GM19455 (cell line): Measurements from ENCODE around the gene SNTA1.
"Not testable (repeated sequence)": the region's sequence is repeated elsewhere in the genome, so short reads cannot be mapped to it uniquely, and the experiment has no call there.

Experiments
- ATAC-seq: cut with Tn5 transposase; IDR thresholded peaks from one replicate; pipeline ENCODE4 v1.9.1; 2021; ENCODE audit not compliant: unreplicated experiment

Gene SNTA1

GRCh38 chr20:33433465-33434234 is 9.9 kb downstream of the SNTA1 start:
- no peak for ATAC-seq

GRCh38 chr20:33431797-33432381 is 11.7 kb downstream of the SNTA1 start:
- no peak for ATAC-seq

GRCh38 chr20:33423875-33424274 is 19.7 kb downstream of the SNTA1 start:
- ATAC-seq: not testable (repeated sequence)

- ATAC-seq: no peak
These were observed 20.3 kb downstream of the SNTA1 start for GRCh38 chr20:33423141-33423834.

GRCh38 chr20:33419140-33419974 is 24.2 kb downstream of the SNTA1 start:
- ATAC-seq: no peak

- ATAC-seq: no peak
These were observed 25.5 kb downstream of the SNTA1 start for GRCh38 chr20:33418033-33418432.

- ATAC-seq: no peak
These were observed 27.6 kb downstream of the SNTA1 start for GRCh38 chr20:33415948-33416347.

GRCh38 chr20:33412484-33412838 is 31.1 kb downstream of the SNTA1 start:
- no peak for ATAC-seq

GRCh38 chr20:33411711-33412483 is 31.7 kb downstream of the SNTA1 start:
- ATAC-seq: no peak

- no peak for ATAC-seq
These were observed 32.3 kb downstream of the SNTA1 start for GRCh38 chr20:33411242-33411641.

GRCh38 chr20:33410081-33410742 is 33.4 kb downstream of the SNTA1 start:
- no peak for ATAC-seq

- ATAC-seq: no peak
These were observed 34.6 kb downstream of the SNTA1 start for GRCh38 chr20:33408716-33409654.

GRCh38 chr20:33408313-33408712 is 35.2 kb downstream of the SNTA1 start:
- no peak for ATAC-seq

- ATAC-seq: no peak
These were observed 35.8 kb downstream of the SNTA1 start for GRCh38 chr20:33407796-33408195.

GRCh38 chr20:33407251-33407650 is 36.3 kb downstream of the SNTA1 start:
- ATAC-seq: no peak

GRCh38 chr20:33404281-33404680 is 39.3 kb downstream of the SNTA1 start:
- ATAC-seq: no peak

GRCh38 chr20:33401921-33402369 is 41.6 kb downstream of the SNTA1 start:
- ATAC-seq: no peak

- ATAC-seq: peak; percentile 86
These were observed 42.2 kb downstream of the SNTA1 start, which contains the start of gene CDK5RAP1 for GRCh38 chr20:33401184-33401920. CDK5RAP1 (minus strand) TSS chr20:33401519; CDS start chr20:33397064, 4,455 bp downstream.
